Upper lobe of left lung (tissue), 6 donors: Measurements from ENCODE around the gene RHAG. TPM values are rescaled to one million over a fixed set of nuclear protein-coding genes. Genes with fewer than 3 reads are reported as not detected.

Experiments used
- ATAC-seq, 2 donors: fragments of 200-7000 bp; cut with Tn5 transposase; one replicate each; pipeline ENCODE4 v1.9.1; 2022; ENCODE audit warnings: mild to moderate bottlenecking in 2 of 2, moderate library complexity in 2 of 2; ENCODE audit not compliant: low FRiP score in 2 of 2
- DNase-seq, 2 donors: peaks; one replicate each; pipeline ENCODE4 v3.0.0-alpha.2; 2019 to 2020
- H3K27ac ChIP-seq, 4 donors: fragments of 200-600 bp; sonication (generic); one replicate each; pipeline ENCODE4 v1.5.1; 2016 to 2019
- H3K27me3 ChIP-seq, 4 donors: fragments of 200-600 bp; sonication (generic); one replicate each; pipeline ENCODE4 v1.5.1; 2017 to 2019
- H3K36me3 ChIP-seq, 4 donors: fragments of 200-600 bp; sonication (generic); one replicate each; pipeline ENCODE4 v1.5.1; 2016 to 2019
- H3K4me1 ChIP-seq, 4 donors: fragments of 200-600 bp; sonication (generic); one replicate each; pipeline ENCODE4 v1.5.1; 2018 to 2019
- H3K4me3 ChIP-seq, 4 donors: fragments of 200-600 bp; sonication (generic); one replicate each; pipeline ENCODE4 v1.5.1; 2017 to 2019; ENCODE audit warnings: mild to moderate bottlenecking in 2 of 4, moderate library complexity in 1 of 4
- H3K9me3 ChIP-seq, 4 donors: fragments of 200-600 bp; sonication (generic); one replicate each; pipeline ENCODE4 v1.5.1; 2018 to 2019
- CTCF ChIP-seq, 6 experiments: fragments of 450-650 bp in 4 of 6; fragments of 200-600 bp in 2 of 6; sonication (generic) in 2 of 6; IDR thresholded peaks; one replicate each; pipeline ENCODE4 v1.5.1; 2016 to 2019; ENCODE audit warnings: antibody characterized with exemption in 6 of 6
- EP300 ChIP-seq, 4 donors: sonication (generic); formaldehyde crosslinking; IDR thresholded peaks; one replicate each; pipeline ENCODE4 v1.5.1; 2017; ENCODE audit warnings: antibody characterized with exemption in 4 of 4, control low read depth in 2 of 4
- POLR2A ChIP-seq, 4 donors: fragments of 450-650 bp; IDR thresholded peaks; one replicate each; pipeline ENCODE4 v1.5.1; 2016 to 2017; ENCODE audit warnings: antibody characterized with exemption in 4 of 4, mild to moderate bottlenecking in 2 of 4
- POLR2AphosphoS5 ChIP-seq, 2 donors: sonication (generic); formaldehyde crosslinking; IDR thresholded peaks; one replicate each; pipeline ENCODE4 v1.5.1; 2017; ENCODE audit warnings: antibody characterized with exemption in 2 of 2
- WGBS, 2 donors: methylation state at CpG; one replicate each; pipeline ENCODE4 v1.1.5; 2017 to 2018; 5-methylcytosine and 5-hydroxymethylcytosine counted together
- total RNA-seq, 6 donors: library from RNA; depleted of rRNA in 4 of 6; stranded (reverse); fragments of >200 nt in 4 of 6; gene quantifications; one replicate each; pipeline versions ENCODE4 v1.1.0 to v1.2.1, GENCODE V29; 2016 to 2021
- donor health status: DM: no; HTN: no; CAD: no; lungs with moderate emphysema.
- donor health status: DM: no; HTN: yes; CAD: no; lungs with severe emphysema.

The RHAG gene
- total RNA-seq, 6 donors from 2014 or later: 0.46 to 0.81 (median 0.61) TPM; not detected in 3

GRCh38 chr6:49570474-49571079 is 66.1 kb downstream of the RHAG start:
- peaks cover 0 to 6% (median 0%) of the 10 kb centered on the region in 4 donors for H3K4me1 ChIP-seq
- WGBS, 2 donors: 35 to 39% methylated on average over 6 of the region's 6 CpGs
- H3K36me3 ChIP-seq: no peaks in the 10 kb centered on the region
- ATAC-seq (peak in 1 of 2 donors; percentile 43), DNase-seq (no peak)
- H3K9me3 ChIP-seq: no peaks in the 10 kb centered on the region
- H3K27me3 ChIP-seq: no peaks in the 10 kb centered on the region
- H3K27ac ChIP-seq: no peak overlapping the region
- TF ChIP-seq EP300 (IDR thresholded peaks at IDR 0.05) (no peak), CTCF (IDR thresholded peaks at IDR 0.05) (peak in 3 of 6 experiments; percentile 27 to 32 (median 27))
- H3K4me3 ChIP-seq: no peak overlapping the region

- no peak overlapping the region for H3K27ac ChIP-seq
- no peak for ATAC-seq
- no peaks in the 10 kb centered on the region for H3K9me3 ChIP-seq
These were observed 70.8 kb downstream of the RHAG start for GRCh38 chr6:49565855-49566254.

GRCh38 chr6:49565261-49565660 is 71.4 kb downstream of the RHAG start:
- Histone ChIP-seq H3K9me3 (no peaks in the 10 kb centered on the region), H3K4me1 (no peaks in the 10 kb centered on the region), H3K4me3 (no peak overlapping the region), H3K36me3 (no peaks in the 10 kb centered on the region), H3K27me3 (no peaks in the 10 kb centered on the region), H3K27ac (no peak overlapping the region)
- 30 to 47% methylated on average over 2 of the region's 2 CpGs for whole genome bisulfite sequencing, 2 donors
- TF ChIP-seq CTCF (IDR thresholded peaks at IDR 0.05) (no peak), POLR2AphosphoS5 (IDR thresholded peaks at IDR 0.05) (no peak), POLR2A (IDR thresholded peaks at IDR 0.05) (no peak), EP300 (IDR thresholded peaks at IDR 0.05) (no peak)
- DNase-seq (no peak), ATAC-seq (no peak)

More at GRCh38 chr6:49565855-49566254, 70.8 kb downstream of the RHAG start:
- Histone ChIP-seq H3K27me3 (no peaks in the 10 kb centered on the region), H3K4me3 (no peak overlapping the region), H3K4me1 (peaks cover 0 to 4% (median 0%) of the 10 kb centered on the region in 4 donors), H3K36me3 (no peaks in the 10 kb centered on the region)
- TF ChIP-seq EP300 (IDR thresholded peaks at IDR 0.05): no peak
- TF ChIP-seq POLR2AphosphoS5 (IDR thresholded peaks at IDR 0.05): no peak
- TF ChIP-seq POLR2A (IDR thresholded peaks at IDR 0.05): no peak
- no peak for TF ChIP-seq CTCF (IDR thresholded peaks at IDR 0.05)
- 69 to 72% methylated on average over 10 of the region's 10 CpGs for WGBS, 2 donors
- no peak for DNase-seq

GRCh38 chr6:49564552-49564951 is 72.1 kb downstream of the RHAG start:
- no peak for TF ChIP-seq CTCF (IDR thresholded peaks at IDR 0.05)
- TF ChIP-seq POLR2AphosphoS5 (IDR thresholded peaks at IDR 0.05): no peak
- TF ChIP-seq POLR2A (IDR thresholded peaks at IDR 0.05): no peak
- no peak for TF ChIP-seq EP300 (IDR thresholded peaks at IDR 0.05)
- no peaks in the 10 kb centered on the region for H3K27me3 ChIP-seq
- no peaks in the 10 kb centered on the region for H3K4me1 ChIP-seq
- no peaks in the 10 kb centered on the region for H3K36me3 ChIP-seq
- DNase-seq (no peak), ATAC-seq (no peak)
- H3K9me3 ChIP-seq: no peaks in the 10 kb centered on the region
- no peak overlapping the region for H3K27ac ChIP-seq
- WGBS, 2 donors: 80 to 88% methylated on average over 1 of the region's 1 CpG
- no peak overlapping the region for H3K4me3 ChIP-seq
